HG03135 (cell line): ENCODE results near the gene BARX2.

Experiments
- ATAC-seq: cut with Tn5 transposase; IDR thresholded peaks from one replicate; pipeline ENCODE4 v1.9.1; 2021; ENCODE audit warnings: mild to moderate bottlenecking, moderate library complexity; ENCODE audit not compliant: unreplicated experiment

The BARX2 gene

DNA sequence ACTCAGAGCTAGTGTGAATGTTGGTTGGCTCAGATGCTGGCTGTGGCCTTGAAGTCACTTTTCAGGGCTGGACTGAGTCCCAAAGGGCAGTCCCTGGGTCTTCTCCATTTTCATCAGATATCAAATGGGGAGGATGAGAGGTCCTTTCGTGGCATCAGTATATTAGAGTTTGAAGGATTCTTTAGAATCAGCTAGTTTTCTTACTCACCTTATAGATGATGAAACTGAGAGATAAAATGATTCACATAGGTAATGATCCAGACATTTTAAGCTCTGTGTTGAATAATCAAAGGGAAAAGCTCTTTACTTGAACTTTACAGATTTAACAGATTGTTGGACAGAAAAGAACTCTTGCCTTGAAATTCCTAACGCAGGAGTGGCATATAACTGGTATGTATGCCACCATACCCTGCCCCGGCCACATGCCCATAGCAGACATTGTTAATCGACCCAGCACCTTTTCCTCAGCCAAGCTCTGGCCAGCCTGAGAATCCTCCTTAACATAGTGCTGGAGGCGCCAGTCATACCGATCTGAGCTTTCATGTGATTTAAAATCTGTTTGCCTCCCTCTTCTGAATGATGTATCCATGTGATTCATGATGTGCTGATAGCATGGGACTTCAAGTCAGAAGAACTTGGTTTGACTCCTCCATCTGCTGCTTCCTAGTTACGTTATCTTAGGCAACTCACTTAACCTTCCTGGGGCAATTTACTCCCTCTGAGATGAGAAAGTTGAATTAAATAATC is 60.0 kb downstream of the BARX2 start:
- no peak for ATAC-seq

DNA sequence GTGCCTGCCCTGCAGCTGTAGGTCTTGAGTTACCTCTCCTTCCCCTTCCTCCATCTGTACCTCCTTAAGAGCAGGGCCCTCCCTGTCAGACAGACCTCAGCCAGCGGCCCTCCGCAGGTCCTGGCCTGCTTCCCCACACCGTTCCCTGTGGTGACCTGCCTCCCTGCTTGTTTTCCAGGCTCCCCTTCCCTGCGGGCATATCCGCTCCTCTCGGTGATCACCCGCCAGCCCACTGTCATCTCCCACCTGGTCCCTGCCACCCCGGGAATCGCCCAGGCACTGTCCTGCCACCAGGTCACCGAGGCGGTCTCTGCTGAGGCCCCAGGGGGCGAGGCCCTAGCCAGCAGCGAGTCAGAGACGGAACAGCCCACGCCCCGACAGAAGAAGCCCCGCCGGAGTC is 60.9 kb downstream of the BARX2 start:
- no peak for ATAC-seq

DNA sequence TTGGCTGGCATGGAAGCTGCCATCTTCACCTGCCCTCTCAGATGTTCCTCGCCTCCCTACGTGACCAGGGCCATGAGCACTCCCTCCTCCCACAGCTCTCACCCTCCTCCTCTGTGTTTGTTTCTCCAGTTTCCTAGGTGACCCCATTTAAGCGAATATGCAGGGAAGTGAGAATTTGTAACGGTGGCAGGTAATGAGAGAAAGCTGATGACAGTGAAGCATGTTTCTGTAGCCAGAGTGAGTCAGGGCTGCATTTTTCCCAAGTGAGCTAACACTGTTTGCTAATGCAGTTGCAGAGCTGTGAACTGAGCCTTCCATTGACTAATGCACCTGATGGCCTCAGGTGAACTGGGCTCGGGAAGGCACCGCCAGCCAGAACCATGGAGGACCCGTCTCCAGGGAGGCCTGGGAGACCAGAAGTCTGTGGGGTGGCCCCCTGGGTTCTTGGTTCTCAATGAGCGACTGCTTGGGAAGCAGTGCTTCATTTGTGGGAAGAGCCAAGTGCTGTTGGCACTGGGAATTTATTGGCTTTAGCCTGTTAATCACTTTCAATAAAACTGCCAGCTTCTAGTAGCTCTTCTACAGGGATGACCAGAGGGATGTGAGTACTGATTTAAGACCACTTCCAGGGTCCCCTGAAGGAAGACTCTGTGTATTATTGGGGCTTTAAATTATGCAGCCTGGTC is 64.5 kb downstream of the BARX2 start:
- ATAC-seq, result no peak

GRCh38 chr11:129442171-129442570 is 66.5 kb downstream of the BARX2 start:
- ATAC-seq, result no peak

GRCh38 chr11:129443276-129443675 is 67.6 kb downstream of the BARX2 start:
- ATAC-seq, result no peak

DNA sequence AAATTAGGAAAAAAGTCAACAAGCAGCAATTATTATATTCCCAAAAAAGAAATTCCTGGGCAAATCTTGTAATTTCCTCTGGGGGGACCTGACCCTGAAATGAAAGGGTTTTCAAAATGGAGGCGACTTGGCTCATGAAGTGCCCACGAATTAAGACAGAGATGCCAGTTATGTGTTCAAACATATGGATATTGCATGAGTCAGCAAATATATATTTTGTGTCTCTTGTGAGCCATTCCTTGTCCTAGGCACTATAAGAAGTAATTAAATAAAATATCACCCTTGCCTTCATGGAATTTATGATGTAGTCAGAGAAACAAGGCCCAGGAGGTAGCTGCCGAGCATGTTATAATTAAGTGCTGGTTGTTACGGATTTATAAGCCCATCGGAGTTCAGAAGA is 68.6 kb downstream of the BARX2 start:
- ATAC-seq, result no peak

GRCh38 chr11:129445226-129445625 is 69.6 kb downstream of the BARX2 start:
- ATAC-seq, result no peak

- ATAC-seq, result no peak
These were observed 70.9 kb downstream of the BARX2 start for GRCh38 chr11:129446572-129446971.

GRCh38 chr11:129447654-129448239 is 72.1 kb downstream of the BARX2 start:
- ATAC-seq, result no peak

GRCh38 chr11:129451524-129451923 is 75.9 kb downstream of the BARX2 start:
- no peak for ATAC-seq

GRCh38 chr11:129453293-129453721 is 77.7 kb downstream of the BARX2 start:
- ATAC-seq, result no peak

GRCh38 chr11:129455101-129455500 is 79.5 kb downstream of the BARX2 start:
- ATAC-seq, result no peak

- ATAC-seq, result no peak
These were observed 80.4 kb downstream of the BARX2 start for GRCh38 chr11:129455756-129456655.

GRCh38 chr11:129457321-129457720 is 81.7 kb downstream of the BARX2 start:
- no peak for ATAC-seq

DNA sequence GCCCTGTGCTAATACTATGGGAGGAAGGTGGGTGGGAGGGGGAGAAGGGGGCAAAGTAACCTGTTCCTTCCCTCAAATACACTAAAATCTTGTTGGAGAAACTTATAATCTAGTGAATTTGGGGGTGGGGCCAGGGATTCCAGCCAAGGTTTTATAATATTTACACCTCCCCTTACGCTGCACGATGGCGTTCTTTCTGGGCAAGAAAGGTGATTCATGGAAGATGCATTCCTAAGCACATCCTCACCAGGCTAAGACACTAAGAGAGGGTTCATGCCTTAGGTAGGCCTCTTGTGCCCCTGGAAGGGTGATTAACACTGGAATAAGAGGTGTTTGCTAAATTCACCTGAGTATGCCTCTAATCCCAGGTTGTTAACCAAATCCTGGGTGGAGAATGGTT is 82.6 kb downstream of the BARX2 start:
- no peak for ATAC-seq

GRCh38 chr11:129458756-129459535 is 83.3 kb downstream of the BARX2 start:
- ATAC-seq, result no peak

DNA sequence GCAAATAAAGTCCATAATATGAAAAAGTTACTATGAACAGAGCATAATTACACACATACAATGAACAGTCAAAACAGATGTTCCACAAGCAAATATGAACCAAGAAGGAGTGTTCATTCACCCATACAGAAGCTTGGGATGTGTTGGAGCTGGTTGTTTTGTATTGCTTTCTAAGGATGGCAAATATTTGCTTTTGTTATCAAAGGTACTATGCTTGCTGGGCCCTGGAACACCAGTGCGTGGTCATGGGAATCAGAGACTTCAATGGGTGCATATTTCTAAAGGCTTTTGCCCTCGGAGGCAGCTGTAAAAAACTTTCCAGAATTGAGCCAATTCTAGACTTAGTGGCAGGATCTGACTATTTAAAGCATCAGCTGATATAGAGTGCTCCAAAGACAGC is 85.1 kb downstream of the BARX2 start:
- ATAC-seq, result no peak

DNA sequence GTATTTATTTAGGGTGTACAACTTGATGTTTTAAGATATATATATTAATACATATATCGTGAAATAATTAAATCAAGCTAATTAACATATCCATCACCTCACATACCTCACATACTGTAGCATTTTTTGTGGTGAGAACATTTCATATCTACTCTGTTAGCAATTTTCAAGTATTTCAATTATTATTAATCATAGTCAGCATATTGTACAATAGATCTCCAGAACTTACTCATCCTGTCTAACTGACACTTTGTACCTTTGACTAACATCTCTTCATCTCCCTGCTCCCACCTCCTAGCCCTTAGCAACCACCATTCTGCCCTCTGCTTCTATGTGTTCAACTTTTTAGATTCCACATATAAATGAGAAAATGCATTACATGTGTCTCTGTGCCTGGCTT is 108.4 kb downstream of the BARX2 start:
- ATAC-seq, result no peak

GRCh38 chr11:129489249-129489648 is 113.6 kb downstream of the BARX2 start:
- ATAC-seq, result no peak

DNA sequence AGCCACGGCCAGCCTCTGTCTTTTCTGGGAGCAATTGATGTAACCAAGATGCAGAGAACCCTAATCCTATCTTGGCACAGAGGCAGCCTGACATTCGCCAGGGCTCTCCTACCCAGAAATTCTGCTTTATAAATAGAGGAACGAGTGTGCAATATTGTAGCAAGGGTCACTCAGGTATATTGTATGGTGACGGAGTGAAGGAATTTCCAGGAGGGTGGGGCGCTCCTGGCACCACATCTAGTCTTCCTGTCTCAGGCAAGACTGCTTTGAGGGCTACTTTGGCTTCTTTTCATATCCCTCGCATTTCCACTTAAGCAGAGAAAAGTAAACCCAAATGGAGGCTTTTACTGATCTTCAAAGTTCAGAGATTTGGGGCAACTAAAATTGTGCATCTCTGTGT is 114.4 kb downstream of the BARX2 start:
- no peak for ATAC-seq
